Hepatocyte (in vitro differentiated cells): ENCODE measurements around the gene SLC19A1. TPM values are rescaled to one million over a fixed set of nuclear protein-coding genes. Genes with fewer than 3 reads are reported as not detected.
A peak's percentile ranks its signal among the peaks of the same experiment; 100 is the strongest.

Source experiments
- DNase-seq: peaks from one replicate; pipeline ENCODE4 v3.0.0-alpha.2; 2016; ENCODE audit warnings: low spot score
- H2AFZ ChIP-seq: fragments of 200-600 bp; sonication (generic); 2 replicates; pipeline ENCODE4 v1.6.0; 2016; ENCODE audit warnings: antibody characterized with exemption, mild to moderate bottlenecking
- H3K27ac ChIP-seq: fragments of 200-600 bp; sonication (generic); 2 replicates; pipeline ENCODE4 v1.5.1; 2016; ENCODE audit warnings: mild to moderate bottlenecking
- H3K27me3 ChIP-seq: fragments of 200-600 bp; sonication (generic); 2 replicates; pipeline ENCODE4 v1.6.1; 2016
- H3K36me3 ChIP-seq: fragments of 200-600 bp; sonication (generic); replicated peaks from 2 replicates; pipeline ENCODE4 v1.5.1; 2016; ENCODE audit warnings: low read depth; ENCODE audit not compliant: insufficient read depth
- H3K4me1 ChIP-seq: fragments of 200-600 bp; sonication (generic); 2 replicates; pipeline ENCODE4 v1.5.1; 2016; ENCODE audit warnings: mild to moderate bottlenecking, moderate library complexity; ENCODE audit not compliant: insufficient read depth
- H3K4me2 ChIP-seq: fragments of 200-600 bp; sonication (generic); 2 replicates; pipeline ENCODE4 v1.6.0; 2016
- H3K4me3 ChIP-seq: fragments of 200-600 bp; sonication (generic); 2 replicates; pipeline ENCODE4 v1.5.1; 2016; ENCODE audit warnings: mild to moderate bottlenecking
- H3K79me2 ChIP-seq: fragments of 200-600 bp; sonication (generic); 2 replicates; pipeline ENCODE4 v1.6.0; 2017; ENCODE audit warnings: mild to moderate bottlenecking
- H3K9me2 ChIP-seq: fragments of 200-600 bp; sonication (generic); replicated peaks from 2 replicates; pipeline ENCODE4 v1.6.0; 2017; ENCODE audit warnings: mild to moderate bottlenecking; ENCODE audit not compliant: insufficient read depth
- H3K9me3 ChIP-seq: fragments of 200-600 bp; sonication (generic); 2 replicates; pipeline ENCODE4 v1.5.1; 2016; ENCODE audit warnings: low read depth, mild to moderate bottlenecking
- H4K20me1 ChIP-seq: fragments of 200-600 bp; sonication (generic); 2 replicates; pipeline ENCODE4 v1.6.0; 2016; ENCODE audit warnings: mild to moderate bottlenecking; ENCODE audit not compliant: insufficient read depth, poor library complexity, severe bottlenecking
- EZH2 ChIP-seq: fragments of 200-600 bp; sonication (generic); IDR thresholded peaks from 2 replicates; pipeline ENCODE4 v1.6.1; 2016; ENCODE audit warnings: antibody characterized with exemption, mild to moderate bottlenecking, borderline replicate concordance
- EZH2phosphoT487 ChIP-seq: fragments of 200-600 bp; sonication (generic); IDR thresholded peaks from one replicate; pipeline ENCODE4 v1.6.1; 2018; ENCODE audit warnings: antibody characterized with exemption, mild to moderate bottlenecking, low read depth, moderate library complexity; ENCODE audit not compliant: unreplicated experiment, severe bottlenecking
- WGBS: methylation state at CpG from one replicate; pipeline ENCODE4 v1.1.6; 2016; ENCODE audit warnings: low lambda C conversion rate; ENCODE audit errors: missing lambda C conversion rate; 5-methylcytosine and 5-hydroxymethylcytosine counted together
- polyA plus RNA-seq: library from polyadenylated mRNA; unstranded; fragments of >200 nt; fragmentation: Nextera tagmentation; extraction: Ambion mirVana; gene quantifications from 2 replicates; pipeline ENCODE4 v1.2.1, GENCODE V29; 2016
- total RNA-seq: library from RNA; depleted of rRNA; stranded (reverse); fragments of >200 nt; gene quantifications from 2 replicates; pipeline ENCODE4 v1.2.3, GENCODE V29; 2014
- TF ChIP-seq, protein P1 (sequence below): fragments of 200-600 bp; sonication (generic); IDR thresholded peaks from 2 replicates; pipeline ENCODE4 v1.5.1; 2016; ENCODE audit warnings: antibody characterized with exemption, mild to moderate bottlenecking; ENCODE audit not compliant: poor library complexity

SLC19A1 gene
- total and polyA plus RNA-seq, 2 experiments from 2014 or later = 7.7 to 24.8 TPM

DNA sequence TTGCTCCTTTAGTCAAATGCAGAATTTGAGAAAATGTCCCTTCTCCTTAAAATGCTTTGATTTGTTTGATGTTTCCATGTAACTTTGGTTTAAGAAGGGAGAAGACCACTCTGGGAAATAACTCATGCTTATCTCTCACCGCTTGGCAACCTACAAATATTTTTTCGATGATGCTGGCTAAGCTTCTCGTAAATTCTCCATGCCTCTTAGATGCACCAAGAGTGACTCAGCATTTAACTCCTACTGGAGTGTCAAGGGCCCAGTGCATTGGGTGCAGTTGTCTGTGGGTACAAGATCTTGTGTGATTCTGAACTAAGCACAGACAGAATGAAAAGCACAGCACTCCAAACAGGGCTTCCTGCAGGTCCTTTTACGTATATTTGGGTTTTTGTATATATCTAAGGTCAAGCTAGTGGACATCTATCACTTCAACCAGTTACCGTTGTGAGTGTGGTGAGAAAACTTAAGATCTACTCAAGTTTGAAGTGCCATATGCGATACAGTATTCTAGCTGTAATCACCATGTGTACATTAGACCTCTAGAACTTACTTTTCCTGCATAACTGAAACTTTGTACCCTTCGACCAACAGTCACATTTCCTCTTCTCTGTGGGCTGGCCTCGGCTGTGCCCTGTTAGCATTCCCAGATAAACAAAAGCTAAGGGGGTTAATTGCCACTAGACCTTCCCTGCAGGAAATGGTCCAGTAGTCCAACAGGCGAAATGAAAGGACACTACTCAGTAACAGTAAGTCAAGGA lies 81.5 kb downstream of the SLC19A1 start:
- Histone ChIP-seq H3K27ac (peak overlapping the region; percentile 29), H3K4me1 (peaks cover 13% of the 10 kb centered on the region), H3K9me2 (no peaks in the 10 kb centered on the region), H3K9me3 (peaks cover 11% of the 10 kb centered on the region), H3K79me2 (peaks cover 27% of the 10 kb centered on the region), H3K36me3 (no peaks in the 10 kb centered on the region), H4K20me1 (no peaks in the 10 kb centered on the region), H2AFZ (no peak overlapping the region), H3K27me3 (no peaks in the 10 kb centered on the region), H3K4me2 (no peak overlapping the region), H3K4me3 (no peak overlapping the region)
- no peak for TF ChIP-seq EZH2
- TF ChIP-seq, protein P1, sequence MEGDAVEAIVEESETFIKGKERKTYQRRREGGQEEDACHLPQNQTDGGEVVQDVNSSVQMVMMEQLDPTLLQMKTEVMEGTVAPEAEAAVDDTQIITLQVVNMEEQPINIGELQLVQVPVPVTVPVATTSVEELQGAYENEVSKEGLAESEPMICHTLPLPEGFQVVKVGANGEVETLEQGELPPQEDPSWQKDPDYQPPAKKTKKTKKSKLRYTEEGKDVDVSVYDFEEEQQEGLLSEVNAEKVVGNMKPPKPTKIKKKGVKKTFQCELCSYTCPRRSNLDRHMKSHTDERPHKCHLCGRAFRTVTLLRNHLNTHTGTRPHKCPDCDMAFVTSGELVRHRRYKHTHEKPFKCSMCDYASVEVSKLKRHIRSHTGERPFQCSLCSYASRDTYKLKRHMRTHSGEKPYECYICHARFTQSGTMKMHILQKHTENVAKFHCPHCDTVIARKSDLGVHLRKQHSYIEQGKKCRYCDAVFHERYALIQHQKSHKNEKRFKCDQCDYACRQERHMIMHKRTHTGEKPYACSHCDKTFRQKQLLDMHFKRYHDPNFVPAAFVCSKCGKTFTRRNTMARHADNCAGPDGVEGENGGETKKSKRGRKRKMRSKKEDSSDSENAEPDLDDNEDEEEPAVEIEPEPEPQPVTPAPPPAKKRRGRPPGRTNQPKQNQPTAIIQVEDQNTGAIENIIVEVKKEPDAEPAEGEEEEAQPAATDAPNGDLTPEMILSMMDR = no peak
- TF ChIP-seq EZH2phosphoT487 = no peak
- no peak for DNase-seq
- 66% methylated on average over 9 of the region's 9 CpGs for WGBS

GRCh38 chr21:45460011-45460565 lies 82.2 kb downstream of the SLC19A1 start:
- Histone ChIP-seq H3K4me2 (no peak overlapping the region), H3K27me3 (no peaks in the 10 kb centered on the region), H3K79me2 (peaks cover 27% of the 10 kb centered on the region), H3K9me3 (peaks cover 11% of the 10 kb centered on the region), H2AFZ (no peak overlapping the region), H3K9me2 (no peaks in the 10 kb centered on the region), H3K4me1 (peaks cover 20% of the 10 kb centered on the region), H3K4me3 (no peak overlapping the region), H4K20me1 (no peaks in the 10 kb centered on the region), H3K36me3 (no peaks in the 10 kb centered on the region), H3K27ac (peak overlapping the region; percentile 29)
- 83% methylated on average over 23 of the region's 23 CpGs for WGBS
- TF ChIP-seq EZH2phosphoT487 = no peak
- TF ChIP-seq, protein P1 = no peak
- TF ChIP-seq EZH2 = no peak
- no peak for DNase-seq

DNA sequence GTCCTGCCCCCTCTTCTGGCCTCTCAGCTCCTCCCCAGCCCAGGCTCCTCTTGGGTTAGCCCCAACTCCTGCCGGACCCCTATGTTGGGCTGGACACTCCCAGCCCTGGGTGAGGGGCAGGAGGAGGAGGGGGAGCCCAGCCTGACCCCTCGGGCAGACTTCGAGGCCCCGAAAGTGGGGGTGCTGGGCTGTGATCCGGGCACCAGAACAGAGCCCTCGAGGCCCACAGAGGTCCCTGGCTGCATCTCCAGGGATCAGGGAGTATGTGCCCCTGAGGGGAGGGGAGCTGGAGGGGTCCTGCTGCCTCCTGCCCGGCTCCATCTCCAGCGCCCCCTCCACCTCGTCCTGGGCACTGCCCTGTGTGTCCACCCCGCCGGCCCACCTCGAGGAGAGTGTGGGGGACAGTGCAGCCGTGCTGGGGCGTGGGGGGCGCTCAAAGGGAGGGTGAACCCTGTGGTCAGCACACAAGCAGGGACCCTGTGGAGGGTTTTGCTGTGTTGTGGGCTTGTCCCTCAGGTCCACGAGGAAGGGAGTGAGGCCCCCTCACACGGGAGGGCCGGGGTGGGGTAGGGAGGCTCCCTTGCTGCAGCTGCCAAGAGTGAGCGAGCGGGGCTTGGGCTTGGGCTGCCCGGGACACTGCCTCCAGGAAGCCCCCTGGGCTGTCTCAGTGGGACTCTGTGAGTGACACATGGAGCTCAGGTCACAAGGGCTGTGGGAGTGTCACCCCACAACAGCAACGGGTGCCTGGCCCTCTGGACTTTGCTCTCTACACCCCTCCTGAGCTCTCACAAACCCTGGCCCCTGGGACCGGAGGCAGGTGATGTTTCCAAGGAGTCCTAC lies 82.8 kb downstream of the SLC19A1 start:
- Histone ChIP-seq H3K27me3 (no peaks in the 10 kb centered on the region), H3K4me3 (no peak overlapping the region), H3K79me2 (peaks cover 25% of the 10 kb centered on the region), H3K36me3 (no peaks in the 10 kb centered on the region), H4K20me1 (no peaks in the 10 kb centered on the region), H3K4me2 (no peak overlapping the region), H3K4me1 (peaks cover 22% of the 10 kb centered on the region), H2AFZ (no peak overlapping the region), H3K9me3 (peaks cover 11% of the 10 kb centered on the region), H3K9me2 (no peaks in the 10 kb centered on the region), H3K27ac (no peak overlapping the region)
- WGBS = 84% methylated on average over 17 of the region's 23 CpGs
- no peak for DNase-seq
- TF ChIP-seq, protein P1 = no peak
- TF ChIP-seq EZH2phosphoT487 (no peak), EZH2 (no peak)
